AG09319 (cell line): Measurements from ENCODE around the gene CRYBG2.

ENCODE experiments used
- DNase-seq: peaks from one replicate; pipeline ENCODE4 v3.0.0-alpha.2; 2010; ENCODE audit warnings: low read depth; ENCODE audit errors: extremely low read depth
- TF ChIP-seq, protein P1 (sequence below): IDR thresholded peaks from 2 replicates; pipeline ENCODE4 v1.5.1; 2011; ENCODE audit warnings: low read depth, mild to moderate bottlenecking, inconsistent platforms, low read length, moderate library complexity

Gene CRYBG2

DNA sequence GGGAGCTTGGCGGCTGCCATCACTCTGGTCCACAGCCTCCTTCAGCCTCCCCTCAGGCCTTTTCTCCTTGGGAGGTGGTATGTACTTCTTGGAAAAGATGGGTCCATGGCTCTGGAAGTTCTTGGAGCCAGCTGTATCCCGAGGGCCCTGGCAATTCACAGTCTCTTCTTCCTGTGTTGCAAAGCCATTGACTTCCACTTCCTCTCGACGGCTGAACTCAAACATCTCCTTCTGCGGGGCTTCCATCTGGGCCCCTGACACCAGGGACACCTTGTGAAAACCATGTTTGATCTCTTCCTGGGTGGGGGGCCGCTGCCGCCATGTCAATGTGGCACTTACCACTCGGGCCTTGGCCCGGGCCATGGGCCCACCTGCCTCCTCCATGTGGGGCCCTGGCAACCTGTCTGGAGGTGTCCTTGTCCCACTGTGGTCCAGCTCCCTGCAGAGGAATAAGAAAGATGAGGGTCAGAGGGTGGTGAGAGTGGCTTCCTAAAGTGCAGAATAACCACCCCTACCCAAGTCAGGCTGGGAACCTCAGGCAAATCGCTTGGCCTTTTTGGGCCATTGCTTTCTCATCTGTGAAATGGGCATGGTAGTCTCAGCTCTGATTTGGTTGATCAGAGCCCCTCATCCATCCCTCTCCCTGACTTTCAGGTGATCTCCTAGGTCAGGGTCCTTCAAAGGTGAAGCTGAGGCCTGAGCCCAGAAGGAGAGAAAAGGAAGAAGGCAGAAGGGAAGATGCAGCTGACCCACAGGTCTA lies 7.5 kb downstream of the CRYBG2 start:
- TF ChIP-seq, protein P1, sequence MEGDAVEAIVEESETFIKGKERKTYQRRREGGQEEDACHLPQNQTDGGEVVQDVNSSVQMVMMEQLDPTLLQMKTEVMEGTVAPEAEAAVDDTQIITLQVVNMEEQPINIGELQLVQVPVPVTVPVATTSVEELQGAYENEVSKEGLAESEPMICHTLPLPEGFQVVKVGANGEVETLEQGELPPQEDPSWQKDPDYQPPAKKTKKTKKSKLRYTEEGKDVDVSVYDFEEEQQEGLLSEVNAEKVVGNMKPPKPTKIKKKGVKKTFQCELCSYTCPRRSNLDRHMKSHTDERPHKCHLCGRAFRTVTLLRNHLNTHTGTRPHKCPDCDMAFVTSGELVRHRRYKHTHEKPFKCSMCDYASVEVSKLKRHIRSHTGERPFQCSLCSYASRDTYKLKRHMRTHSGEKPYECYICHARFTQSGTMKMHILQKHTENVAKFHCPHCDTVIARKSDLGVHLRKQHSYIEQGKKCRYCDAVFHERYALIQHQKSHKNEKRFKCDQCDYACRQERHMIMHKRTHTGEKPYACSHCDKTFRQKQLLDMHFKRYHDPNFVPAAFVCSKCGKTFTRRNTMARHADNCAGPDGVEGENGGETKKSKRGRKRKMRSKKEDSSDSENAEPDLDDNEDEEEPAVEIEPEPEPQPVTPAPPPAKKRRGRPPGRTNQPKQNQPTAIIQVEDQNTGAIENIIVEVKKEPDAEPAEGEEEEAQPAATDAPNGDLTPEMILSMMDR: no peak

DNA sequence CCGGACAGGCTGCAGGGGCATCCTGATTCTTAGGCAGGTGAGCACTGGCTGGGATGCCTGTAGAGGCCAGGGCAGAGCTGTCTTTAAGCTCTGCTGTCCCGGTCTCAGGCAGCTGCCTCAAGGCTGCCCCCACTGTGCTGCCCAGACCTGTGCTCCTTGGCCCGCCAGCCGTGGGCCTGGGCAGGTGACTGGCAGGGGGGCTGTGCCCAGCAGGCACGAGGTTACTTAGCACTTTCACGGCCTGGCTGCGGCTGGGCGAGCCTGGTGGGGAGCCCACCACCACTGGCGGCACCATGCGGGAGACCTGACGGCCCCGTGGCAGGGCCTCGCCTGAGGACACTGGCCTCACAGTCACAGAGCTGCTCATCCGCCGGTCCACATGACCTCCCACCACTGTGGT lies 8.2 kb downstream of the CRYBG2 start:
- no peak for DNase-seq
- TF ChIP-seq, protein P1: no peak

More for the DNA sequence above, 7.5 kb downstream of the CRYBG2 start:
- DNase-seq: no peak

DNA sequence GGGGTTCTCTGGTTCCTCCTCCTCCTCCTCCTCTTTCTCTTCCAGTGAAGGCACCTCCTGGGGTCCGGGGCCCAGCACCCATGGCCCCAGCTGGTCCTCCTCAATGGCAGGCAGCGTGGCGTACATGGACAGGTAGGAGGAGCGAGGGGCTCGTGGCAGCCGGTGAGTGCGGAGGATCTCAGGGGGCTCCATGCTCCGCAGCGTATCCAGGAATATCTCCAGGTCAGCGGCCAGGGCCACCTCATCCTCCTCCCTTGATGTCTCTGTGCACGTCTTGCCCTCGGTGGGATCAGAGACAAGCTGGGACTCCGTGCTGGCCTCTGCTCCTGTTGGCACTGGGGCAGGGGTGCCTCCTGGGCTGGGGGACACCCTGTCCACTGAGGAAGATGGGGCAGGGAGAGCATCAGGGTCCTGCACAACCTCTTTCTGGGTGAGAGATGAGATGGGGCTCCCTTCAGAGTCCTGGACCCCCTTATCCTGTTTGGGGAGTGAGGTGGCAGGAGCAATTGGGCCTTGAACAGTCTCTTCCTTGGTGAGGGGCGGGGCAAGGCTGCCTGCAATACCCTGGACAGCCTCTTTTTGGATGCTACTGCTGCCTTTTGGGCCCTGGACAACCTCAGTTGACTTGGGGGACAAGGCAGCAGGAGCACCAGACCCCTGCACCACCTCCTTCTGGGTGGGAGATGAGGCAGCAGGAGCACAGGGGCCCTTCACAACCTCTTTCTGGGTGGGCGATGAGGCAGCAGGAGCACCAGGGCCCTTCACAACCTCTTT lies 9.6 kb downstream of the CRYBG2 start:
- TF ChIP-seq, protein P1: no peak
- DNase-seq: no peak

DNA sequence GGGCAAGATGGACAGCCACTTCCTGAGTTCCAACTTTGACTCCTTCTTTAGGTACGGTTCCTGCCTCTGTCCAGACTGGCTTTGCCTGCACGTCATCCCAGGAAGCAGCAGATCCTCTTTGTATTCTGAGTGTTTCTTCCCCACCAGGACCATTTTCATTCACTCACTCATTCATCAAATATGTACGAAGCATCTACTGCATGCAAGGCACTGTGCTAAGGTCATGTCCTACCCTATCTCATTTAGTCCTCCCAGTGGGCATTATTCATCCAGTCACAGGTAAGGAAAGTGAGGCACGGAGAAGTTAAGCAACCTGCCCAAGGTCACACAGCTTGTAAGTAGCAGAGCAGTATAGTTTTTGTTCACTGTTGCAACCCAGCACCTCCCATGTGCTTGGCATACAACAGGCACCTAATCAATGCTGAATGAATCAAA lies 13.9 kb downstream of the CRYBG2 start:
- TF ChIP-seq, protein P1: no peak
- DNase-seq: no peak

DNA sequence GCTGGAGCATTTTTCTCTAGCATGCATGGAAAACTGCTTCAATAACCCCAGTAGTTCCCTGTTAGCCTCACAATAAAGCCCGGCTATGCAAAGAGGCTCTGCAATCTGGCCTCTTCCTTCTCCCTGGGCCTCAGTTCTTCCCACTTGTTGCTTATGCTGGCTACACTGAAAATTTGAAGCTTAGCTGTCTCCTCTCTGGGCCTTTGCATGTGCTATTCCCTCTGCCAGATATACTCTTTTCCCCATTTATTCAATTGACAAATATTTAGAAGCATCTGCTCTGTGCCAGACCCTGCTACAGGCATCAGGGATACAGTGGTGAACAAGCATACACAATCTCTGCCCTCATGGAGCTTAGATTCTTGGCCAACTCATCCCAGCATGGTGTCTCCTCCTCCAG lies 15.3 kb downstream of the CRYBG2 start:
- no peak for DNase-seq
- TF ChIP-seq, protein P1: no peak

DNA sequence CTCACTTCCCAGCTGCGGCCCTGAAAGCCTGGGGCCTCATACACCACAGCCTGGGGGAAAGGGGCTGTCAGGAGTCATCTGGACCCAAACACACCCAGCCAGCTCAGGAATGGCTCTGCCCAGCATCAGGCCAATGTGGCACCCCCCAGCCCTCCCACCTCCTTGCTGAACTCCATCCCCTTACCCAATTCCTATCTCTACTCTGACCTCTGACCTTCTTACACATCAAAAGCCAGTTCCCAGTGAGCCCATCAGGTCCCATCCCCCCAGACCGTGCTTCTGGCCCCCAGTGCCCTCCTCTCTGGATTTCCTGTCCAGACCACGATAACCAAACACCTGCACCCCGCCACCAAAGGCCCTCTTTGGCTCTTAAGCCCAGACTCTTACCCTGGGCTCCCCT lies 16.3 kb downstream of the CRYBG2 start:
- no peak for DNase-seq
- TF ChIP-seq, protein P1: no peak

DNA sequence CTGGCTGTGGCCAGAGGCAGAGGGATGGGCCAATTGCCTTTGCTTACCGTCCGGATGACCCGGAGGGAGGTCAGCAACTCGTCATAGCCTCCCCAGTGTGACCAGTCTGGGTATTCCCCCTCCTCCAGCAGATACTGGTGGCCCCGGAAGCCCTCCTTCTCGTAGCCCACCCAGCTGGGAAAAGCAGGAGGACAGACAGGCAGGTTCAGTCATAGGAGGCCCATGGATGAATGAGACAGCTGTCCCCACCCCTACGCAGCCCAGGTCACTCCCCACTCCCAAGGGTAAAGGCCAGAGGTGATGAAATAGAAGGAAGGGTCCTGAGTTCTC lies 16.8 kb downstream of the CRYBG2 start:
- TF ChIP-seq, protein P1: no peak
- DNase-seq: no peak
